HEK293 (cell line): ENCODE results near the gene SLC27A3.

Experiments
- CTCF ChIA-PET: fragments of 350-600 bp; formaldehyde crosslinking; extraction: SDS; loops from one replicate; lab custom pipeline; 2021; ENCODE audit warnings: antibody characterized with exemption; lab: Yijun Ruan, JAX
- POLR2A ChIA-PET: fragments of 300-600 bp; formaldehyde crosslinking; extraction: SDS; loops from one replicate; lab custom pipeline; 2020; ENCODE audit warnings: antibody characterized with exemption, inconsistent platforms; lab: Yijun Ruan, JAX
- H3K27ac ChIP-seq: fragments of 200-500 bp; sonication (Bioruptor generic); 2 replicates; pipeline ENCODE4 v1.5.1; 2014; ENCODE audit warnings: low read depth, low read length, control low read depth, inconsistent platforms; ENCODE audit errors: extremely low read depth
- H3K36me3 ChIP-seq, 2 experiments: fragments of 200-500 bp in 1 of 2; sonication (Bioruptor generic) in 1 of 2; 1 replicate in 1 of 2; 2 replicates in 1 of 2; pipeline ENCODE4 v1.5.1; 2014 to 2017; ENCODE audit warnings: inconsistent platforms in 2 of 2, low read length in 2 of 2; ENCODE audit not compliant: control insufficient read depth in 2 of 2, insufficient read depth in 1 of 2
- H3K4me1 ChIP-seq: fragments of 200-500 bp; sonication (Bioruptor generic); 2 replicates; pipeline ENCODE4 v1.5.1; 2014; ENCODE audit warnings: mild to moderate bottlenecking, low read length, inconsistent platforms; ENCODE audit not compliant: control insufficient read depth, insufficient read depth
- H3K4me3 ChIP-seq: 2 replicates; pipeline ENCODE4 v1.5.1; 2011; ENCODE audit warnings: low read depth, mild to moderate bottlenecking, control low read depth, low read length, moderate library complexity
- H3K9me3 ChIP-seq: fragments of 200-500 bp; sonication (Bioruptor generic); 2 replicates; pipeline ENCODE4 v1.5.1; 2014; ENCODE audit warnings: low read depth, low read length, inconsistent platforms; ENCODE audit not compliant: control insufficient read depth, insufficient read depth
- FEZF1 ChIP-seq: fragments of 450-650 bp; formaldehyde crosslinking; IDR thresholded peaks from 2 replicates; pipeline ENCODE4 v1.5.1; 2016; ENCODE audit warnings: missing biosample characterization, missing genetic modification characterization
- PRDM4 ChIP-seq: fragments of 450-650 bp; formaldehyde crosslinking; IDR thresholded peaks from 2 replicates; pipeline ENCODE4 v1.5.1; 2017; ENCODE audit warnings: missing biosample characterization, missing genetic modification characterization
- REPIN1 ChIP-seq: fragments of 450-650 bp; formaldehyde crosslinking; IDR thresholded peaks from 2 replicates; pipeline ENCODE4 v1.5.1; 2017; ENCODE audit warnings: missing biosample characterization, missing genetic modification characterization, low read depth
- YY2 ChIP-seq: fragments of 450-650 bp; formaldehyde crosslinking; IDR thresholded peaks from 2 replicates; pipeline ENCODE4 v1.5.1; 2016; ENCODE audit warnings: missing biosample characterization, missing genetic modification characterization
- ZBTB1 ChIP-seq: fragments of 450-650 bp; formaldehyde crosslinking; IDR thresholded peaks from 2 replicates; pipeline ENCODE4 v1.5.1; 2016; ENCODE audit warnings: missing biosample characterization, missing genetic modification characterization
- ZBTB10 ChIP-seq: fragments of 450-650 bp; formaldehyde crosslinking; IDR thresholded peaks from 2 replicates; pipeline ENCODE4 v1.5.1; 2016; ENCODE audit warnings: missing biosample characterization, missing genetic modification characterization
- ZBTB6 ChIP-seq: fragments of 450-650 bp; formaldehyde crosslinking; IDR thresholded peaks from 2 replicates; pipeline ENCODE4 v1.5.1; 2017; ENCODE audit warnings: missing biosample characterization, missing genetic modification characterization
- ZNF157 ChIP-seq: fragments of 450-650 bp; formaldehyde crosslinking; IDR thresholded peaks from 2 replicates; pipeline ENCODE4 v1.5.1; 2016; ENCODE audit warnings: missing biosample characterization, missing genetic modification characterization
- ZNF174 ChIP-seq: fragments of 450-650 bp; formaldehyde crosslinking; IDR thresholded peaks from 2 replicates; pipeline ENCODE4 v1.5.0; 2017; ENCODE audit warnings: missing biosample characterization, mild to moderate bottlenecking, missing genetic modification characterization
- ZNF184 ChIP-seq: fragments of 450-650 bp; IDR thresholded peaks from 2 replicates; pipeline ENCODE4 v1.5.1; 2018; ENCODE audit warnings: missing biosample characterization, mild to moderate bottlenecking, missing genetic modification characterization
- ZNF19 ChIP-seq: fragments of 450-650 bp; formaldehyde crosslinking; IDR thresholded peaks from 2 replicates; pipeline ENCODE4; 2016; ENCODE audit warnings: missing biosample characterization, missing genetic modification characterization, low read depth
- ZNF292 ChIP-seq: fragments of 450-650 bp; formaldehyde crosslinking; IDR thresholded peaks from 2 replicates; pipeline ENCODE4 v1.5.1; 2016; ENCODE audit warnings: low read depth, missing biosample characterization, missing genetic modification characterization, borderline replicate concordance
- ZNF530 ChIP-seq: fragments of 450-650 bp; formaldehyde crosslinking; IDR thresholded peaks from 2 replicates; pipeline ENCODE4 v1.5.1; 2016; ENCODE audit warnings: low read depth, missing biosample characterization, missing genetic modification characterization
- ZNF626 ChIP-seq: fragments of 450-650 bp; sonication (Bioruptor Pico); formaldehyde crosslinking; IDR thresholded peaks from 2 replicates; pipeline ENCODE4 v1.5.1; 2018; ENCODE audit warnings: missing biosample characterization, missing genetic modification characterization, inconsistent platforms
- ZNF791 ChIP-seq: fragments of 450-650 bp; formaldehyde crosslinking; IDR thresholded peaks from 2 replicates; pipeline ENCODE4 v1.5.1; 2016; ENCODE audit warnings: missing biosample characterization, missing genetic modification characterization
- ZSCAN4 ChIP-seq: fragments of 450-650 bp; formaldehyde crosslinking; IDR thresholded peaks from 2 replicates; pipeline ENCODE4 v1.5.1; 2017; ENCODE audit warnings: missing biosample characterization, missing genetic modification characterization
- ZXDB ChIP-seq: fragments of 450-650 bp; formaldehyde crosslinking; IDR thresholded peaks from 2 replicates; pipeline ENCODE4 v1.5.1; 2016; ENCODE audit warnings: missing biosample characterization, missing genetic modification characterization

Gene SLC27A3

GRCh38 chr1:153816283-153816889 lies 41.2 kb downstream of the SLC27A3 start (continued):
- TF ChIP-seq ZSCAN4 (tag by site-specific recombination) (no peak), PRDM4 (tag by site-specific recombination) (no peak), ZNF791 (tag by site-specific recombination) (no peak)

- TF ChIP-seq ZBTB6 (tag by site-specific recombination) (no peak), FEZF1 (tag by site-specific recombination) (no peak), ZNF174 (no peak), ZBTB10 (tag by site-specific recombination) (no peak), YY2 (tag by site-specific recombination) (no peak), ZNF184 (tag by site-specific recombination) (no peak), ZNF626 (tag by site-specific recombination) (no peak), ZNF292 (tag by site-specific recombination) (no peak), REPIN1 (no peak), ZNF530 (tag by site-specific recombination) (no peak), ZNF19 (tag by site-specific recombination) (no peak), ZBTB1 (tag by site-specific recombination) (no peak), ZXDB (no peak), ZNF157 (no peak)
- TF ChIP-seq, all 188 proteins: peak for 0
- CTCF ChIA-PET = interaction anchor here (0.6 to 5.8 kb wide), 3 partner anchors 20 to 168 kb away, joined by 3 to 30 read pairs (median 3); partner anchors contain the start of gene RAB13
- H3K36me3 ChIP-seq = peaks cover 52 to 61% of the 10 kb centered on the region in 2 experiments
Measured at GRCh38 chr1:153818876-153819275, 43.7 kb downstream of the SLC27A3 start.

More at GRCh38 chr1:153818876-153819275, 43.7 kb downstream of the SLC27A3 start:
- POLR2A ChIA-PET = no interaction called here
- Histone ChIP-seq H3K4me3 (no peak overlapping the region), H3K4me1 (no peaks in the 10 kb centered on the region), H3K27ac (no peak overlapping the region), H3K9me3 (no peaks in the 10 kb centered on the region)
